CD1c-positive myeloid dendritic cell (primary cell): ENCODE results near the gene PPP6R2.
"Not testable (repeated sequence)": the region's sequence is repeated elsewhere in the genome, so short reads cannot be mapped to it uniquely, and the experiment has no call there.

Experiments used
- DNase-seq: peaks from one replicate; pipeline ENCODE4 v3.0.0-alpha.2; 2016; ENCODE audit errors: extremely low spot score

The PPP6R2 gene

DNA sequence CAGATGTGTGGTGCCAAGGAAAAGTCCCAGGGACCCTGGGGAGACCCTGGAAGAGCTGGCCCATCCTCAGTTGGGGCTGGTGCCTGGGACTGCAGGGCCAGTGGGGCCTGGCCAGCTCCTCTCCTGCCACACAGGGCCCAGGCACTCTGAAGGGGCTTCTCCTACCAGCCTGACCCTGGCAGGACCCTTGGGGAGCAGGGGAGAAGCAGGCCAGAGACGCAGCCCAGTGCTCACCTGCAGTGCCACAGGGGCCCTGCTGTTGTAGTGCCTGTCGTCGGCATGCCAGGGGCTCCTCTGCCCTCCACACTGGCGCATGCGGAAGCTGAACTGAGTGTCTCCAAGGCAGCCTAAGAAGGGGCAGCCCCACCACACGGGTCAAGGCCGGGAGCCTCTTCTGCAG is 25.5 kb upstream of the PPP6R2 start:
- no peak for DNase-seq

DNA sequence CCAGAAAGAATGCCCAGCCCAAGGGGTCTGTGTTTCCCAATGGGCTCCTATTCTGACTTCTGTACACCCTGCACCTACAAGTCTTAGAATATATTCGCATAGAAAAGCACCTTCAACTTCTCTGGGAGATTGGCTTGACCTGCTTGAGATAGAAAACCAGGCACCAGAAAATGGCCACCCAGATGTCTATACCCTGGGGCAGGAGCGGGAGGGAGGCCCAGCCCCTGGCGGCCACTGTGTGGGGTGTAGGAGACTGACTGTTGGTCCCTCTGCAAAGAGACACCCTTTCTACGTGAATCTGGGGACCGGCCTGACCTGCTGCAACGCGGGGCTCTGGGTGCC is 24.8 kb upstream of the PPP6R2 start:
- DNase-seq, result no peak

DNA sequence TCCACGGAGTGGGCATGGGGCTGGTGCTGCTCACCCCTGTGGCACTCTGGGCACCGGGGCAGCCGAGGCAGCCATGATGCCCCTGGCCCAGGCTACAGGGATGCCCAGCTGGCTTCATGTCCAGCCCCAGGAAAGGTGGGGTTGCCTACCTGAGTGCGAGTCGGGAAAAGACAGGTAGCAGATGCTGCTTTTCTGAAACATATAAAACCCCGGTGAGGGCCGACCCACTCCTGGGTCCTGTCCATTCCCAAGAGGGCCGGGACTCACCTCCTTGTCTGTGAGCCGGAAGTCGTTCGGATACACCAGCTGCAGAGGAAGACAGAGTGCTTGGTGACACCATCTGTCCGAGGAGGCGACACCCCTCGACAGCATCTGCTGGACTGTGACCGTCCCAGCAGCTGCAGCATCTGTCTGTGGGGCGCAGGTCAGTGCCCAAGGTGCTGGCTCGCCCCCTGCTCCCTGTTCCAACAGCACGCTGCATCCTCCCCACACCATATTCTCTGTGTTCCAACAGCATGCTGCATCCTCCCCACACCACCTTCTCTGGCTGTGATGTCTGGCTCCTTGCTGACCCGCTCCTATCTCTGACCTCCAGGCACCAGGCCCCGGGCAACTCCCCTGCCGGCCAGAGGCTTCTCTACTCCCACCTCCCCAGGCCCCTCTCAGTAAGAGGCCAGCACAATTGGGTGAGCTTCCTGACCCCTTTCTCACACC is 24.3 kb upstream of the PPP6R2 start:
- no peak for DNase-seq

DNA sequence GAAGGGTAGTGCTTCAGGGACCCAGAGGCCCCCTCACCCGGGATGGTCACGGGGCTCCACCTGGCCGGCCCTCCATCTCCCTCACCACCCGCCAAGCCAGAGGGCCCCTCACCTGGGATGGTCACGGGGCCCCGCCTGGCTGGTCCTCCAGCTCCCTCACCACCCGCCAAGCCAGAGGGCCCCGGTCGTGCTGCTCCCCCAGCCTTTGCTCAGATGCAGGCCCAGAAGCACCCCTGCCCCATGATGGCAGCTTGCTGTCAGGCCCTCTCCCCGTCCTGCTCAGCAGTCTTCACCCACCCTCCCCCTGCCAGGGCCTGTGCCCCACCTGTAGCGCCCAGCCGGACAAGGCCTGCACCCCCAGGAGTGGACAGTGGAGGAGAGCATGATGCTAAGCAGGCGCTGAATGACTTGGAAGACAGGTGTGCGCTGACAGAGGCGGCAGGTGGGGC is 23.6 kb upstream of the PPP6R2 start:
- DNase-seq, result no peak

DNA sequence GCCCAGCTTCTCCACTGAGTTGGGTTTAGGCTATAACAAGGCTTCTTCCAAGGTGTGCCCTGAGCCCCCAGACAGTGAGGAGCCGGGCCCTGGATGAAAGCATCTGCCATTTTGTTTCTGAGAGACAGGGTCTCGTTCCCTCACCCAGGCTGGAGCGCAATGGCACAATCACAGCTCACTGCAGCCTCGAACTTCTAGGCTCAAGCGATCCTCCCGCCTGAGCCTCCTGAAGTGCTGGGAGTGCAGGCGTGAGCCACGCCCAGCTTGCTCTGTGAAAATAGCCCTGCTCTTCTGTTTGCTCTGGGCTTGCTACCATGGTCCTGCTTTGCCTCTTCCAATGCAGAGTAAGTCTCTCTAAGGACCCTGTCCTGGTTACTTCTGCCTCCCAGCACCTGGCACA is 23.0 kb upstream of the PPP6R2 start:
- no peak for DNase-seq

DNA sequence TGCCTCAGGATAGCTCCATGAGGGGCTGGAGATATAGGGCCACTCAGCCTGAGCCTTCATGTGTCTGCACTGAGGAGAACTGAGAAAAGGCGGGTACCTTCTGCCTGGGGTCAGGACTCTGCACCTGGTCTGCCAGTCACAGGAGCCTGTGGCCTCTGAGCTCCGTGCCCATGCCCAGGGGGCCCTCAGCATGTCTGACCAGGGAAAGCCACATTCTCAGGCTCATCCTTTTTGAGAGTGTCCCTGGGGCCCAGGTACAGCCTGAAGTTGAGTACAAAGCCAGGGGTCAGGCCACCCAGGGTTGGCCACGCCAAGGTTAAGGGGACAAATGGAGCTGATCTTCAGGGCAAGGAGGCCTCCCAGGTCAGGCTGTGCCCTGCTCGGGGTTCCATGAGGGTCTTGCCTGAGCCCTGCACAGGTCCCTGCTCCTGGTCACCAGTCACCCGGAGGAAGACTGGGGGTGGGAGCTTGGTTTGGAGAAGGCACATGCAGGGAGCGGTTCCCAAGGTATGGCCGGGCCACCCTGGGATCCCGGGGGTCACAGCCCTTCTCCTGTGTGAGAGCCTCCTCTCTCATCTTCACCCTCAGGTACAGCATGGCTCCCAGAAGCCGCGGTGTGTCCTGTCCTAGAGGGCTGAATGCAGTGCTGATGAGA is 22.3 kb upstream of the PPP6R2 start:
- DNase-seq, result no peak

DNA sequence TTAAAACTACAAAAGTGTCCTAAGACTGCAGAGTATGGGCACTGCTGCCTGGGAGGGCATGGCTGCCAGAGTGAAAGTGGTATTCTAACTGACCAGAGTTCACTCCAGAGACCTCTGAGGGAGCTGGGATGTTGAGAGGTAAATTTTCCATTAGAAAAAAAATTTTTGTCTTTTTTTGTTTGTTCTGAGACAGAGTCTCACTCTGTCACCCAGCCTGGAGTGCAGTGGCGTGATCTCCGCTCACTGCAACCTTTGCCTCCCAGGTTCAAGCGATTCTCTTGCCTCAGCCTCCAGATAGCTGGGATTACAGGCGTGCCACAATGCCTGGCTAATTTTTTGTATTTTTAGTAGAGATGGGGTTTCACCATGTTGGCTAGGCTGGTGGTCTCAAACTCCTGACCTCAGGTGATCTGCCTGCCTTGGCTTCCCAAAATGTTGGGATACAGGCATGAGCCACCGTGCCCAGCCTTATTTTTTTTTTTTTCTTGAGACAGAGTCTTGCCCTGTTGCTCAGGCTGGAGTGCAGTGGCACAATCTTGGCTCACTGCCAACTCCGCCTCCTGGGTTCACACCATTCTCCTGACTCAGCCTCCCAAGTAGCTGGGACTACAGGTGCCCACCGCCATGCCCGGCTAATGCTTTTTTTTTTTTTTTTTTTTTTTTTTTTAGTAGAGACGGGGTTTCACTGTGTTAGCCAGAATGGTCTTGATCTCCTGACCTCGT is 20.6 kb upstream of the PPP6R2 start:
- not testable (repeated sequence) for DNase-seq

- no peak for DNase-seq
These were observed 19.2 kb upstream of the PPP6R2 start for GRCh38 chr22:50323900-50324299.

GRCh38 chr22:50325444-50326224 is 17.5 kb upstream of the PPP6R2 start:
- no peak for DNase-seq

DNA sequence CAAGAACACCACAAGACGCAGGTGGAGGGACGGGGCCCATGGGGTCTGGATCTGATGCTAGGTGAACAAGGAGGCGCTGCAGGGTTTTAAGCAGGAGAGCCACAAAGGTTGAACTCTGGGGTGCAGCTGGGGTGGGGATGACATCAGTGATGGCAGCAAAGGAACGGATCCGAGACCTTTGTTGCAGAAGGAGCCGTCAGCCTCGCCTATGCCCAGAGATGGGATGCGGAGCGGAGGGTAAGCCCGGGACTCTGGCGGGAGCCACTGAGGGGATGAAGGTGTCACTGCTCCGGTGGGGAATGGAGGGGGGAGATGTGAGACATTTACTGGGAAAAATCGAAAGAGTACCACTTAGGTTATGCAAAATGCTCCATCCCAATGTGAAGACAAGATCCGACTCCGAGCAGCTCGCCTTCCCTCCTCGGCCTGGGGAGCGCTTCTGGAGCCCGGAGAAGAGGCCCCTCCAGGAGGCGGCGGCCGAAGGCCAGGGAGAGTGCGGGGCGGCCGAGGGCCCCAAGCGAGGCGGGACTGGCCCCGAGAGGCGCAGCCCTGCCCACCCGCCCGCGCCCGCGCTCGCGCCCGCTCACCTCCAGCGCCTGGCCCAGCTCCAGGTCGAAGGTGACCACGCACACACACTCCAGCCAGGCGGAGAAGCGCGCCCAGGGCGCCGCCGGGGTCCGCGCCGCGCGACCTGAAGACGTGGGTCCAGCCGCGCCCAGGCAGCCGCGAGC is 16.7 kb upstream of the PPP6R2 start:
- no peak for DNase-seq

DNA sequence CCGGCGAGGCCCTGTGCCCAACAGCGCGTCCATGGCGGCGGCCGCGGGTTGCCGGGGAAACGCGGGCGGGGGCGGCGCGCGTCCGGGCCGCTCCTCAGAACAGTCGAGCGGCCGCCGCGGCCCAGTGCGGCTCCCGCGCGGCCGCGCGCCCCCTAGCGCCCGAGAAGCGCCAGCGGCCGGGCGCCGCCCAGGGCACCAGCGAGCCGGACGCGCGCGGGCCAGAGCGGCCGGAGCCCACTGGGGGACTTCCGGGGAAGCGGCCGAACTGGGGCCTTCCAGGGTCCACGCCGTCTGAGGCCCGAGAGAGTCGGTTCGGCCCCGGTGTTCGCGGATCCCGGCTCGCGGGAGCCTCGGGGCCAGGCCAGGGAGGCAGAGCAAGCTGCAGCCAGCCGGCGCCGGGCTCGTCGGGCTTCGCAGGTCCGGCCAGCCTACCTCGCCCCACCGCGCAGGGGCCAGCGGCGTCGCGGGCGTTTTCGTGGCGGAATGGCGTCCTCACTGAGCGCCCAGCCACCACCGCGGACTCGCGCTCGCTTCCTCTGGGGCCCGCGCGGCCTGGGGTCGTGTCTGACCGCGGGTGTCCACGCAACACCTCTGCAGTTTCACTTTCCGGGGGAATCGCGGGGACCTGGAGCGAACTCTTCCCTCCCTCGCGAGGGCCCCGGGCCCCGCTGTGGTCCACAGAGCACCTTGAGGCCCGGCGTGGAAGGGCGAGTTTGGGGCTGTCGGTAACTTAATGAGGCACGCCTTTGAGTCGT is 16.0 kb upstream of the PPP6R2 start, which contains the start of gene DENND6B:
Gene DENND6B (minus strand): TSS at position 57 of the 755 bp plus-strand sequence. CDS start 24 bp downstream, at position 33.
- peak; percentile 95 for DNase-seq

- no peak for DNase-seq
These were observed 15.5 kb upstream of the PPP6R2 start for GRCh38 chr22:50327711-50328019.

DNA sequence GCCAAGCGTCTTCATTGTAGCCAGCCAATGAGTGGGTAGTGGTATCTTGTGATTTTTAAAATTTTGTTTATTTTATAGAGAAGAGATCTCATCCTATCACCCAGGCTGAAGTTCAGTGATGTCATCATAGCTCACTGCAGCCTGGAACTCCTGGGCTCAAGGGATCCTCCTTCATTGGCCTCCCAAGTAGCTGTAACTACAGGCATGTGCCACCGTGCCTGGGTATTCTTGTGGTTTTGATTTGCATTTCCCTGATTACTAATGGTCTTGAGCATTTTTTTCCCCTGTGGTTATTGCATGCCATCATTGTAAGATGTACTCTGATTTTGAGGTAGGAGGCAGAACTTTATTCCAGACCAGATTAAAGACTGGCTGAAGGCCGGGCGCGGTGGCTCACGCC is 13.9 kb upstream of the PPP6R2 start:
- no peak for DNase-seq

GRCh38 chr22:50334433-50334832 is 8.7 kb upstream of the PPP6R2 start:
- not testable (repeated sequence) for DNase-seq

DNA sequence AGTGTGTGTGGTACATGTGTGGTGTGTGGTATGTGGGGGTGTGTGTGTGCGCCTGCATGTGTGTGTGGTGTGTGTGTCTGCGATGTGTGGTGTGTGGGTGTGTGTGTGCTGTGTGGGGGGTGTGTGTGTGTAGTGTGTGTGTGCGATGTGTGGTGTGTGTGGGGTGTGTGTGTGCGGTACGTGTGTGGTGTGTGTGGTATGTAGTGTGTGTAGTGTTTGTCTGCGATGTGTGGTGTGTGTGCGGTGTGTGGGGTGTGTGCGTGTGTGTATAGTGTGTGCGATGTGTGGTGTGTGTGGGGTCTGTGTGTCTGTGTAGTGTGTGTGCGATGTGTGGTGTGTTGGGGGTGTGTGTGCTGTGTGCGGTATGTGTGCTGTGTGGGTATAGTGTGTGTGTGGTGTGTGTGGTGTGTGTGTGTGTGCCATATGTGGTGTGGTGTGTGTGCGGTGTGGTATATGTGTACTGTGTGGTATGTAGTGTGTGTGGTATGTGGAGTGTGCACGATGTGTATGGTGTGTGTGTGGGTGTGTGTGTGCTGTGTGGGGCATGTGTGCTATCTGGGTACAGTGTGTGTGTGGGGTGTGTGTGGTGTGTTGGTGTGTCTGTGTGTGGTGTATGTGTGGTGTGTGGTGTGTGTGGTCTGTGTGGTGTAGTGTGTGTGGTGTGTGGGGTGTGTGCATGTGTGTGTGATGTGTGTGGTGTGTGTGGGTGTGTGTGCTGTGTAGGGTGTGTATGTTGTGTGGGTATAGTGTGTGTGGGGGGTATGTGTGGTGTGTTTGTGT is 5.7 kb upstream of the PPP6R2 start:
- DNase-seq, result no peak

DNA sequence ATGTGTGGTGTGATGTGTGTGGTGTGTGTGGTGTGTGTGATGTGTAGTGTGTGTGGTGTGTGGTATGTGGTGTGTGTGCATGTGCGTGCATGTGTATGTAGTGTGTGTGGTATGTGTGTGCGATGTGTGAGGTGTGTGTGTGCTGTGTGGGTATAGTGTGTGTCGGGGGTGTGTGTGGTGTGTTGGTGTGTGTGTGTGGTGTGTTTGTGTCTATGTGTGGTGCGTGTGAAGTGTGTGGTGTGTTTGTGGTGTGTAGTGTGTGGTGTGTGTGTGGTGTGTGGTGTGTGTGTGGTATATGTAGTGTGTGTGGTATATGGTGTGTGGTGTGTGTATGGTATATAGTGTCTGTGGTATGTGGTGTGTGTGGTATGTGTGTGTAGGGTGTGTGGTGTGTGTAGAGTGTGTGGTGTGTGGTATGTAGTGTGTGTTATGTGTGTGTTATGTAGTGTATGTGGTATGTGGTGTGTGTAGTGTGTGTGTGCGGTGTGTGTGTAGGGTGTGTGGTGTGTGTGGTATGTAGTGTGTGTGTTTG is 5.0 kb upstream of the PPP6R2 start:
- DNase-seq, result no peak

DNA sequence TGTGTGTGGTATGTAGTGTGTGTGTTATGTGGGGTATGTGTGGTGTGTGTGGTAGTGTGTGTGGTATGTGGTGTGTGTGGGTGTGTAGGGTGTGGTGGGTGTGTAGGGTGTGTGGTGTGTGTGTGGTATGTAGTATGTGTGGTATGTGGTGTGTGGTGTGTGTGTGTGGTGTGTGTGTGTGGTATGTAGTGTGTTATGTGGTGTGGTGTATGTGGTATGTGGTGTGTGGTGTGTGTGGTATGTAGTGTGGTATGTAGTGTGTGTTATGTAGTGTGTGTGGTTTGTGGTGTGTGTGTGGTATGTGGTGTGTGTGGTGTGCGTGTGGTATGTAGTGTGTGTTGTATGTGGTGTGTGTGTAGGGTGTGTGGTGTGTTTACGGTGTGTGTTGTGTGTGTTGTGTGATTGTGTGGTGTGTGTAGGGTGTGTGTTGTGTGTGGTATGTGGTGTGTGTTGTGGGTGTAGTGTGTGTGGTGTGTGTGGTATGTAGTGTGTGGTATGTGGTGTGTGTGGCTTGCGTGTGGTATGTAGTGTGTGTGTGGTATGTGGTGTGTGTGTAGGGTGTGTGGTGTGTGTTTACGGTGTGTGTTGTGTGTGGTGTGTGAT is 4.2 kb upstream of the PPP6R2 start:
- DNase-seq, result no peak

DNA sequence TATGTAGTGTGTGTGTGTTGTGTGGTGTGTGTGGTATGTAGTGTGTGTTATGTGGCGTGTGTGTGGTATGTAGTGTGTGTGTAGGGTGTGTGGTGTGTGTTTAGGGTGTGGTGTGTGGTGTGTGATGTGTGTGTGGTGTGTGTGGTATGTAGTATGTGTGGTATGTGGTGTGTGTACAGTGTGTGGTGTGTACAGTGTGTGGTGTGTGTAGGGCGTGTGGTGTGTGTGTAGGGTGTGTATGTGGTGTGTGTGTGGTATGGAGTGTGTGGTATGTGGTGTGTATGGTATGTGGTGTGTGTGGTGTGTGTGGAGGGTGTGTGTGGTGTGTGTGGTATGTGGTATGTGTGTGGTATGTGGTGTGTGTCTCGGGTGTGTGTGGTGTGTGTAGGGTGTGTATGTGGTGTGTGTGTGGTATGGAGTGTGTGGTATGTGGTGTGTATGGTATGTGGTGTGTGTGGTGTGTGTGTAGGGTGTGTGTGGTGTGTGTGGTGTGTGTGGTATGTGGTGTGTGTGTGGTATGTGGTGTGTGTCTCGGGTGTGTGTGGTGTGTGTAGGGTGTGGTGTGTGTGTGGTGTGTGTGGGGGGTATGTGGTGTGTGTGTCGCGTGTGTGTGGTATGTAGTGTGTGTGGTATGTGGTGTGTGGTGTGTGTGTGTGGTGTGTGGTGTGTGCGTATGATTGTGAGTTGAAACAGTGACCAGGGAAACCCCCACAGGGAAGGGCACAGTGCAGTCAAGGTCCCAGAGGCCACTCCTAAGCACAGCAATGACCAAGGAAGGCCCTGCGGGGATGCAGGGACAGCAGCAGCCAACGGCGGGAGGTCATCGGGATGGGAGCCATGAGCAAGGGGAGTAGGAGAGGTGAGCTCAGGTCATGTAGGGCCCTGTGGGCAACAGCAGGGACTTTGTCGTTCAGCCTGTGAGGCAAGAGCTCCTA is 2.9 kb upstream of the PPP6R2 start:
- no peak for DNase-seq
